ENCODE data around the gene MTG2. TPM values are rescaled to one million over a fixed set of nuclear protein-coding genes. Genes with fewer than 3 reads are reported as not detected.

Gene MTG2
- total and polyA plus RNA-seq, 2 of the 8 experiments (the other 6 are each of a cell fraction or from before 2014, with no cell fraction given): 14.4 to 22.8 TPM

GRCh38 chr20:62208061-62208794 is 25.4 kb downstream of the MTG2 start:
- Histone ChIP-seq H3K27me3 (replicated peaks in 1 of 4; ENCODE audit: control insufficient read depth in 3 of 4, extremely low read depth in 1 of 4, insufficient read depth in 3 of 4, low read length in 3 of 4) (no peaks in the 10 kb centered on the region), H4K91ac (replicated peaks; ENCODE audit: insufficient read length, low read length) (no peak overlapping the region), H3K36me3 (ENCODE audit: control insufficient read depth in 2 of 4, insufficient read depth in 4 of 4, low read length in 3 of 4) (no peaks in the 10 kb centered on the region), H3K4me2 (ENCODE audit: insufficient read depth in 1 of 2, low read depth in 2 of 2, low read length in 2 of 2) (no peak overlapping the region), H4K8ac (ENCODE audit: extremely low read depth, insufficient read depth, low read length) (no peak overlapping the region), H3K4me1 (replicated peaks in 1 of 4; ENCODE audit: control insufficient read depth in 3 of 4, insufficient read depth in 4 of 4, low read length in 3 of 4) (no peaks in the 10 kb centered on the region), H4K20me1 (replicated peaks in 1 of 2; ENCODE audit: control insufficient read depth in 1 of 2, insufficient read depth in 2 of 2, low read length in 2 of 2) (peaks cover 0 to 2% of the 10 kb centered on the region in 2 experiments), H2BK5ac (ENCODE audit: low read depth, low read length) (no peak overlapping the region), H2BK120ac (replicated peaks; ENCODE audit: low read depth, low read length) (no peak overlapping the region), H3K23ac (ENCODE audit: insufficient read length) (no peak overlapping the region), H2AK5ac (ENCODE audit: low read depth, low read length) (no peak overlapping the region), H2BK20ac (ENCODE audit: low read length) (no peak overlapping the region), H3K79me1 (ENCODE audit: low read depth, low read length) (no peaks in the 10 kb centered on the region), H3K14ac (ENCODE audit: insufficient read length) (no peak overlapping the region), H3K18ac (ENCODE audit: extremely low read depth, low read length) (no peak overlapping the region), H3K23me2 (ENCODE audit: low read depth, low read length) (no peaks in the 10 kb centered on the region), H3K56ac (replicated peaks; ENCODE audit: insufficient read length, low read depth, low read length) (no peak overlapping the region), H3K9ac (replicated peaks in 1 of 4; ENCODE audit: extremely low read depth in 1 of 4, low read depth in 3 of 4, low read length in 3 of 4) (no peak overlapping the region), H2BK15ac (ENCODE audit: low read length) (no peak overlapping the region), H3K27ac (ENCODE audit: low read depth, low read length) (no peak overlapping the region), H3K9me3 (ENCODE audit: insufficient read depth in 2 of 2, low read depth in 1 of 2, low read length in 1 of 2) (no peaks in the 10 kb centered on the region), H4K5ac (ENCODE audit: insufficient read length, low read depth, low read length) (no peak overlapping the region), H3K4me3 (ENCODE audit: extremely low read depth in 1 of 4, insufficient read depth in 2 of 4, low read depth in 3 of 4, low read length in 4 of 4) (no peak overlapping the region), H3K4ac (replicated peaks; ENCODE audit: insufficient read length, low read depth, low read length) (no peak overlapping the region), H3K79me2 (ENCODE audit: control insufficient read depth in 1 of 2, insufficient read depth in 2 of 2, low read length in 2 of 2) (no peaks in the 10 kb centered on the region), H2BK12ac (ENCODE audit: low read depth, low read length) (no peak overlapping the region), H2AFZ (ENCODE audit: low read length) (no peak overlapping the region)
- no peak for TF ChIP-seq CBX5 (IDR thresholded peaks at IDR 0.05; ENCODE audit: low read depth, low read length)
- TF ChIP-seq KDM5A (IDR thresholded peaks at IDR 0.05; ENCODE audit: low read length): no peak
- TF ChIP-seq RBBP5 (IDR thresholded peaks at IDR 0.05; ENCODE audit: borderline replicate concordance, low read depth, low read length): no peak
- no peak for TF ChIP-seq RNF2 (IDR thresholded peaks at IDR 0.05; ENCODE audit: borderline replicate concordance, low read depth, low read length, missing control alignments, poor library complexity, severe bottlenecking)
- no peak for TF ChIP-seq PHF8 (conservative IDR thresholded peaks at IDR 0.05; ENCODE audit: low read depth, low read length)
- no peak for TF ChIP-seq GABPA (IDR thresholded peaks at IDR 0.05; ENCODE audit: borderline replicate concordance, insufficient read depth, low read length)
- TF ChIP-seq TAF1 (IDR thresholded peaks at IDR 0.05; ENCODE audit: low read depth, low read length): no peak
- TF ChIP-seq NRF1 (IDR thresholded peaks at IDR 0.05; ENCODE audit: low read depth, low read length): no peak
- no peak for TF ChIP-seq TBP (IDR thresholded peaks at IDR 0.05; ENCODE audit: low read depth, low read length)
- TF ChIP-seq ASH2L (IDR thresholded peaks at IDR 0.05; ENCODE audit: low read length): no peak
- no peak for TF ChIP-seq YY1 (IDR thresholded peaks at IDR 0.05; ENCODE audit: low read depth, low read length)
- FAIRE-seq (no peak), DNase-seq (ENCODE audit: low read depth in 1 of 2, low spot score in 2 of 2) (no peak)
- ChIA-PET POLR2A (ENCODE audit: partially characterized antibody) (no interaction called here), CTCF (ENCODE audit: partially characterized antibody) (interaction anchor here (1.0 to 2.5 kb wide), 5 partner anchors 7 to 64 kb away, joined by 3 to 9 read pairs (median 3); no protein-coding TSS in a partner anchor)
- WGBS, 2 experiments (ENCODE audit: extremely low coverage in 1 of 2, insufficient coverage in 1 of 2, insufficient read length in 1 of 2, insufficient replicate concordance in 2 of 2, low coverage in 1 of 2, low lambda C conversion rate in 2 of 2, missing lambda C conversion rate in 1 of 2): 81% methylated on average over 8 of the region's 19 CpGs; no CpG with 5 or more reads in 1 of the 2 experiments
